NCI-H510A (cell line): Measurements from ENCODE around the gene FOXL1.

Experiments used
- DNase-seq: peaks from one replicate; lab custom pipeline; 2025; lab: John Stamatoyannopoulos, UW

FOXL1 gene

DNA sequence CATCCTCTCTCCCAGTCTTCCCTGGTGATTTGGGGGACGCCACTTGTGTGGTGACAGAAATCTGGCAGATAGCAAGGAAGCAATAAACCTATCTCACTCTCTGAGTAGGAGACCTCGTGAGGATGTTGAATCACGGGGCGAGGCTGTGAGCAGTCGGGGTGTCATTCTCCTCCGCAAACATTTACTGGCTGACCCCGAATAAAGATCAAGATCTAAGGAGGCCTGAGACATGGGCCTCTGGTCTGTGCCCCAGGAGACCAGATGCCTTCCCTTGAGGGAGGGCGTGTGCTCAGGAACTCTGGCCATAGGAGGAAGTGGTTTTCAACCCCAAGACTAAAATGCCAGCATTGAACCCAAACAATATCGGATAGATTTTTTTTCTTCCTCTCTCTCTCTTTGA lies 53.1 kb downstream of the FOXL1 start:
- no peak for DNase-seq
